Spinal cord (tissue), 10 donors: ENCODE measurements around the gene PIK3R5. TPM values are rescaled to one million over a fixed set of nuclear protein-coding genes. Genes with fewer than 3 reads are reported as not detected.
"Not testable (repeated sequence)": the region's sequence is repeated elsewhere in the genome, so short reads cannot be mapped to it uniquely, and the experiment has no call there.

Experiments used
- DNase-seq, 6 donors: peaks; one replicate each; pipeline versions ENCODE4 v3.0.0 to v3.0.0-alpha.2; 2013 to 2015; ENCODE audit warnings: low spot score in 6 of 6, low read depth in 4 of 6
- H3K27ac ChIP-seq: one replicate; pipeline ENCODE4 v1.5.1; 2013; ENCODE audit warnings: low read depth, low read length, control low read depth
- H3K27me3 ChIP-seq: one replicate; pipeline ENCODE4 v1.6.1; 2013; ENCODE audit warnings: low read length; ENCODE audit not compliant: control insufficient read depth, insufficient read depth
- H3K36me3 ChIP-seq: one replicate; pipeline ENCODE4 v1.6.1; 2013; ENCODE audit warnings: low read length; ENCODE audit not compliant: control insufficient read depth, insufficient read depth
- H3K4me1 ChIP-seq: one replicate; pipeline ENCODE4 v1.6.1; 2013; ENCODE audit warnings: low read length; ENCODE audit not compliant: control insufficient read depth, insufficient read depth
- H3K4me3 ChIP-seq: one replicate; pipeline ENCODE4 v1.5.1; 2013; ENCODE audit warnings: low read depth, low read length, control low read depth
- H3K9me3 ChIP-seq: one replicate; pipeline ENCODE4 v1.6.1; 2013; ENCODE audit warnings: low read length; ENCODE audit not compliant: control insufficient read depth, insufficient read depth
- WGBS: methylation state at CpG from one replicate; pipeline ENCODE4 v1.1.5; 2013; ENCODE audit warnings: missing lambda C conversion rate; ENCODE audit not compliant: insufficient coverage; 5-methylcytosine and 5-hydroxymethylcytosine counted together
- polyA plus RNA-seq, 2 donors: library from polyadenylated mRNA; unstranded; fragments of 120-200 nt; gene quantifications; one replicate each; pipeline ENCODE4 v1.2.1, GENCODE V29; 2013; ENCODE audit not compliant: insufficient read length in 2 of 2
- total RNA-seq, 2 donors: library from RNA; depleted of rRNA in 1 of 2; stranded (reverse); fragments of 120-200 nt in 1 of 2; fragments of >200 nt in 1 of 2; gene quantifications; one replicate each; pipeline versions ENCODE4 v1.2.3 to v1.2.4, GENCODE V29; 2013 to 2014
- donor health status: healthy.

The PIK3R5 gene
- total and polyA plus RNA-seq, 4 donors: 2.5 to 3.3 (median 2.7) TPM

- no peaks in the 10 kb centered on the region for H3K9me3 ChIP-seq
- DNase-seq: no peak
- no peak overlapping the region for H3K4me3 ChIP-seq
- H3K27ac ChIP-seq: no peak overlapping the region
- no peaks in the 10 kb centered on the region for H3K36me3 ChIP-seq
- 90% methylated on average over 21 of the region's 23 CpGs for WGBS
- H3K27me3 ChIP-seq: no peaks in the 10 kb centered on the region
- peaks cover 9% of the 10 kb centered on the region for H3K4me1 ChIP-seq
Observed at GRCh38 chr17:8885967-8886684, 79.4 kb downstream of the PIK3R5 start.

- DNase-seq, H3K27me3 ChIP-seq, H3K4me1 ChIP-seq, H3K9me3 ChIP-seq, H3K27ac ChIP-seq, H3K4me3 ChIP-seq, H3K36me3 ChIP-seq: not testable (repeated sequence)
- 82% methylated on average over 18 of the region's 30 CpGs for WGBS
Observed at GRCh38 chr17:8885163-8885966, 80.1 kb downstream of the PIK3R5 start.

- no peaks in the 10 kb centered on the region for H3K27me3 ChIP-seq
- WGBS: 89% methylated on average over 14 of the region's 16 CpGs
- no peak overlapping the region for H3K27ac ChIP-seq
- H3K4me1 ChIP-seq: peaks cover 9% of the 10 kb centered on the region
- no peaks in the 10 kb centered on the region for H3K36me3 ChIP-seq
- DNase-seq: no peak
- H3K9me3 ChIP-seq: no peaks in the 10 kb centered on the region
- no peak overlapping the region for H3K4me3 ChIP-seq
Observed at GRCh38 chr17:8884336-8884990, 81.0 kb downstream of the PIK3R5 start.

GRCh38 chr17:8883353-8883752 lies 82.2 kb downstream of the PIK3R5 start:
- Histone ChIP-seq H3K4me1 (peaks cover 3% of the 10 kb centered on the region), H3K27me3 (no peaks in the 10 kb centered on the region), H3K4me3 (no peak overlapping the region), H3K36me3 (no peaks in the 10 kb centered on the region), H3K9me3 (no peaks in the 10 kb centered on the region), H3K27ac (no peak overlapping the region)
- 90% methylated on average over 4 of the region's 4 CpGs for WGBS
- no peak for DNase-seq

- H3K4me3 ChIP-seq: no peak overlapping the region
- no peaks in the 10 kb centered on the region for H3K36me3 ChIP-seq
- no peaks in the 10 kb centered on the region for H3K9me3 ChIP-seq
- 94% methylated on average over 5 of the region's 7 CpGs for WGBS
- no peaks in the 10 kb centered on the region for H3K4me1 ChIP-seq
- no peaks in the 10 kb centered on the region for H3K27me3 ChIP-seq
- H3K27ac ChIP-seq: no peak overlapping the region
- DNase-seq: no peak
Observed at GRCh38 chr17:8881606-8882005, 83.9 kb downstream of the PIK3R5 start.

GRCh38 chr17:8880466-8880865 lies 85.0 kb downstream of the PIK3R5 start:
- Histone ChIP-seq H3K4me1 (no peaks in the 10 kb centered on the region), H3K27me3 (no peaks in the 10 kb centered on the region)
- 91% methylated on average over 6 of the region's 7 CpGs for WGBS

GRCh38 chr17:8879410-8879809 lies 86.1 kb downstream of the PIK3R5 start:
- Histone ChIP-seq H3K4me3 (no peak overlapping the region), H3K4me1 (no peaks in the 10 kb centered on the region), H3K27me3 (no peaks in the 10 kb centered on the region), H3K9me3 (no peaks in the 10 kb centered on the region), H3K27ac (no peak overlapping the region), H3K36me3 (no peaks in the 10 kb centered on the region)
- WGBS: 73% methylated on average over 5 of the region's 7 CpGs
- DNase-seq: no peak

More at GRCh38 chr17:8880466-8880865, 85.0 kb downstream of the PIK3R5 start:
- Histone ChIP-seq H3K36me3 (no peaks in the 10 kb centered on the region), H3K9me3 (no peaks in the 10 kb centered on the region), H3K4me3 (no peak overlapping the region), H3K27ac (no peak overlapping the region)
- DNase-seq: no peak

- no peak for DNase-seq
- Histone ChIP-seq H3K27me3 (peaks cover 4% of the 10 kb centered on the region), H3K4me1 (peaks cover 9% of the 10 kb centered on the region), H3K4me3 (no peak overlapping the region), H3K27ac (no peak overlapping the region), H3K9me3 (no peaks in the 10 kb centered on the region), H3K36me3 (no peaks in the 10 kb centered on the region)
- 91% methylated on average over 4 of the region's 4 CpGs for WGBS
Observed at GRCh38 chr17:8877984-8878383, 87.5 kb downstream of the PIK3R5 start.

- peaks cover 13% of the 10 kb centered on the region for H3K4me1 ChIP-seq
- H3K27ac ChIP-seq: no peak overlapping the region
- H3K9me3 ChIP-seq: peaks cover 1% of the 10 kb centered on the region
- no peaks in the 10 kb centered on the region for H3K36me3 ChIP-seq
- no peak for DNase-seq
- H3K4me3 ChIP-seq: no peak overlapping the region
- peaks cover 4% of the 10 kb centered on the region for H3K27me3 ChIP-seq
- 83% methylated on average over 3 of the region's 5 CpGs for WGBS
Observed at GRCh38 chr17:8875957-8876356, 89.5 kb downstream of the PIK3R5 start.
